RWPE1 (cell line): ENCODE data around the gene ABITRAM.

Source experiments
- CTCF ChIA-PET: fragments of 350-600 bp; sonication (Branson Sonifier 250); formaldehyde crosslinking; extraction: SDS; loops from one replicate; lab custom pipeline; 2021; lab: Yijun Ruan, JAX
- POLR2A ChIA-PET: fragments of 400-600 bp; formaldehyde crosslinking; extraction: SDS; loops from one replicate; lab custom pipeline; 2020; ENCODE audit warnings: antibody characterized with exemption; ENCODE audit not compliant: low non-redundant PET; lab: Yijun Ruan, JAX
- DNase-seq: peaks from one replicate; pipeline ENCODE4 v3.0.0; 2012; ENCODE audit warnings: low spot score
- H3K27ac ChIP-seq: fragments of 450-650 bp; 2 replicates; pipeline ENCODE4 v1.5.1; 2017
- TF ChIP-seq, protein P1 (sequence below): fragments of 450-650 bp; conservative IDR thresholded peaks from 2 replicates; pipeline ENCODE4 v1.5.1; 2017; ENCODE audit warnings: low read depth, mild to moderate bottlenecking

ABITRAM gene

DNA sequence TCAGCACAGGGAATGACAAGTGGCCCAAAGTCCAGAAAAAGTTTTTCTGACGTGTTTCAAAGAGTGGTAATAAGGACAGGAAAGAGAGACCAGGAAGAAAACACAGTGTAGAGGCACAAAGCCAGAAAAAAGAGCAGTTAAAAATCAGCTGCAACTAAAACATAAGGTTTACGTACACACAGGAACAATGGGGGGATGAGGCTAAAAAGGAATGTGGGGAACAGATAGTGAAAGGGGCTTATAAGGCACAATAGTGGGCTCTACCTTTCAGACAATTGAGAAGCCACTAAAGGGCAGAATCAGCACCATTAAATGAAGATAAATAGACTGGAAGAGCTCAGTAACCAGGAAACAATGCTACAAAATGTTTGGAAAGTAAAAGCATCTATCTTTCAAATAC is 5.8 kb upstream of the ABITRAM start:
- DNase-seq, result no peak
- ChIA-PET CTCF (interaction anchor here (0.7 kb wide), 2 partner anchors 12 to 135 kb away, joined by 4 to 6 read pairs; no protein-coding TSS in a partner anchor), POLR2A (no interaction called here)
- TF ChIP-seq, protein P1, sequence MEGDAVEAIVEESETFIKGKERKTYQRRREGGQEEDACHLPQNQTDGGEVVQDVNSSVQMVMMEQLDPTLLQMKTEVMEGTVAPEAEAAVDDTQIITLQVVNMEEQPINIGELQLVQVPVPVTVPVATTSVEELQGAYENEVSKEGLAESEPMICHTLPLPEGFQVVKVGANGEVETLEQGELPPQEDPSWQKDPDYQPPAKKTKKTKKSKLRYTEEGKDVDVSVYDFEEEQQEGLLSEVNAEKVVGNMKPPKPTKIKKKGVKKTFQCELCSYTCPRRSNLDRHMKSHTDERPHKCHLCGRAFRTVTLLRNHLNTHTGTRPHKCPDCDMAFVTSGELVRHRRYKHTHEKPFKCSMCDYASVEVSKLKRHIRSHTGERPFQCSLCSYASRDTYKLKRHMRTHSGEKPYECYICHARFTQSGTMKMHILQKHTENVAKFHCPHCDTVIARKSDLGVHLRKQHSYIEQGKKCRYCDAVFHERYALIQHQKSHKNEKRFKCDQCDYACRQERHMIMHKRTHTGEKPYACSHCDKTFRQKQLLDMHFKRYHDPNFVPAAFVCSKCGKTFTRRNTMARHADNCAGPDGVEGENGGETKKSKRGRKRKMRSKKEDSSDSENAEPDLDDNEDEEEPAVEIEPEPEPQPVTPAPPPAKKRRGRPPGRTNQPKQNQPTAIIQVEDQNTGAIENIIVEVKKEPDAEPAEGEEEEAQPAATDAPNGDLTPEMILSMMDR, result no peak
- H3K27ac ChIP-seq, result no peak overlapping the region

DNA sequence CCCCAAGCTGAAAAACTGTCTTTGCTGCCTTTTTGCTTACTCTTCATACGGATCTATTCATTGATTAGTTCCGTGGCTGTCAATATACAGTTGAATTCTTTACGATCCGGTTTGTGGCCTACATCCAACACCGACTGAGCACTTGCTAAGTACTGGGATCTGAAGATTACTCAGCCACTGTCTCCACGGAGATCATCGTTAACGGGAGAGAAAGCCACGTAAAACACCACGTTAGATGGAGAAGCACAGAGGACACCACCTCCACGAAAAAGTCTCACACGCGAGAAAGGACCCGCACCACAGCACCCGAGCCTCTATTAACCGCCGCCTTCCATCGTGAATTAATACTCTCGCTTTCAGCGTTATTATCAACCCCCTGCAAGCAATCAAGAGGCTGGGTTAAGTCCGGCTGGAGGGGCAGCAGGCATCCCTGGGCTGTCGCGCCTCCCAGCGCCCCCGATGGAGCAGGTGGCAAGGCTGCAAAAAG is 926 bp upstream of the ABITRAM start:
- DNase-seq, result peak; percentile 62
- peak overlapping the region; percentile 88 for H3K27ac ChIP-seq
- ChIA-PET POLR2A (no interaction called here), CTCF (no interaction called here)
- TF ChIP-seq, protein P1, result no peak

DNA sequence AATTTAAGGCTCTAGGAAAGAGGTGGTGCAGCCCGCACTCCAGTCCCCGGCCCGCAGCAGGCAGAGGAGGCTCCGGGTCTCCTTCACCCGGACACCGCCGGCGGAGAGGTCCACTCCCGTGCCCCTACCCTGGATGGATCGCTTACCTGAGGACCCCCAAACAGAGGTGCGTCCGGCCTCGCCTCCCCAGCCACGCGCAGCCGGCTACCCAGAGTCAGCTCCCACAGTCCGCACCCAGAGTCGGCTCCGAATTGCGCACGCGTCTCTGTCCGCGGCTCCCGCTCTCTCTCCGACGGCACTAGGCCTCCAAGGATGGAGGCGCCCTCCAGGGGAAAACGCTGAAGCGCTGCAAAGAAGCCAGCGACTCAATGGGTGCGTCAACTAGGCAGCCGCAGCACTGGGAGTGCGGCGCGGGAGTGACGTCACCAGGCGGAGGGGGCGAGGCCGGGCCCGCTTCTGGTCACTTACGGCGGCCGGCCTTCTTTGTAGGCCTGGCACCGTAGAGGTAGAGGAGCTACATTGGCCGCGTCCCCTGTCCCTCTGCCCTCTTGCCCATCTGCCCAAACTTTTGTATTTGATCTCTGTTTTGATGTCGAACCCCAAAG is 380 bp upstream of the ABITRAM start, which contains the start of gene ELP1:
Gene ELP1 (minus strand): TSS at position 407 of the 605 bp plus-strand sequence. CDS start 2,978 bp downstream, outside the sequence.
- ChIA-PET POLR2A (no interaction called here), CTCF (no interaction called here)
- peak; percentile 98 for DNase-seq

DNA sequence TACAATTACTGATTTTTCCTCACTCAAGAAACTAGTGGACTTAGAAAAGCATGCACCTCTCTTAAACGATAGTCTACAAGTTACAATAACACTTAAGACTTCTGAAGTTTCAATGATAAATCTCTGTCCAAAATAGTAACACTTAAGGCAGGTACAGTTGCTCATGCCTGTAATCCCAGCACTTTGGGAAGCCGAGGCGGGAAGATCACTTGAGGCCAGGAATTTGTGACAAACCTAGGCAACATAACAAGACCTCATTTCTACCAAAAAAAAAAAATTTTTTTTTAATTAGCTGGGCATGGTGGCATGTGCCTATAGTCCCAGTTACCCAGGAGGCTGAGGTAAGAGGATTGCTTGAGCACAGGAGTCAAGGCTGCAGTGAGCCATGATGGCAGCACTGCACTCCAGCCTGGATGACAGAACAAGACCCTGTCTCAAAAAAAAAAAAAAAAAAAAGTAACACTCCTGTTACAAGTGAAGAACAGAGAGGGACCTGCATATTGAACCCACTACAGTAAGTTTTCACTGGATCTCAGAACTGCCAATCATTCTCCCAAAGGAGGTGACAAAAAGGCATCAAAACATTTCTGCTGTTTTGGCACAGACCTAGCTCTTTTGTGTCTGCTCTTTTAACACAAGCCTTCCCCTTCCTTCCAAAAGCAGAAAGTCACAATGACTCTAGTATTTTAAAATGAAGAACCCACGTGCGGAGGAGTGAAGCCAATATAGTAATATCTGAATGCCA is 3.5 kb downstream of the ABITRAM start:
- no peak for DNase-seq
- ChIA-PET POLR2A (no interaction called here), CTCF (interaction anchor here (0.6 kb wide), 1 partner anchor 58 kb away, joined by 4 read pairs; no protein-coding TSS in a partner anchor)
- TF ChIP-seq, protein P1, result no peak
- no peak overlapping the region for H3K27ac ChIP-seq

More for the DNA sequence above, 380 bp upstream of the ABITRAM start, which contains the start of gene ELP1:
- TF ChIP-seq, protein P1, result peak; percentile 61
- peak within 1 kb of the TSS; percentile 88 for H3K27ac ChIP-seq

DNA sequence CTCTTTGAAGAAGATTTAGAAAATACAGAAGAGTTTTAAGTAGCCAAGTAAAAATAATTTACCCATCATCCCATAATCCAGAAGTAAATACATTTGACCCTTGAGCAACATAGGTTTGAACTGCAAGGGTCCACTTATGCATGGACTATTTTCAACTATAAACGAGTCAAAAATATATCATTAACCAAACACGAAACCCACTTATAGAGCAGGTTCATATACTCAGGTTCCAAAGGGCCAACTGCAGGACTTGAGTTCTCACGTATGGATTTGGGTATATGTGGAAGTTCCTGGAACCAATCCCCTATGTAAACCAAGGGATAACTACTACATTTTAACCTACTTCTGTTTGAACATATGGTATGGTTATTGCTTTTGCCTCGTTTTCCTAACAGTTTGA is 5.8 kb downstream of the ABITRAM start:
- ChIA-PET CTCF (no interaction called here), POLR2A (no interaction called here)
- H3K27ac ChIP-seq, result no peak overlapping the region
- no peak for DNase-seq
- TF ChIP-seq, protein P1, result no peak

DNA sequence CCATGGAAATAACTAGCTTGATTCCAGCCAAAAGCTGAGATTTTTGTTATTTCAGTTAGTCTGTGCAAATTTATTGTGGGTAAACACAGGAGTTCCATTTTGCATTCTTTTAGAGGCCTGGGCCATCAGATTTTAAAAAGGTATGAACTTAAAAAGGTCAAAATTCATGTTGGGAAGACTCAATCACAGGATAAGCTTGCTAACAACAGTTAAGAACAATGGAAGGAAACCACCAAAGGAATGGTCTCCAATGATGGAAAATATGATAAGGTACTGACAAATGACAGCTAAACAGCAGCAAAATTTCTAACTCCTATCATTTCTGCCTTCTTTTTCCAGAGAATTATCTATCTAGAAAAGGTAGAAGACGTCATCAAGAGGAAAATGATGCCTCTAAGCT is 16.0 kb downstream of the ABITRAM start:
- no peak overlapping the region for H3K27ac ChIP-seq
- TF ChIP-seq, protein P1, result no peak
- no peak for DNase-seq
- ChIA-PET CTCF (interaction anchor here (1.3 kb wide), 1 partner anchor 9 kb away, joined by 4 read pairs; no protein-coding TSS in a partner anchor), POLR2A (no interaction called here)
